Measurements from ENCODE around the gene TGOLN2. TPM values are rescaled to one million over a fixed set of nuclear protein-coding genes. Genes with fewer than 3 reads are reported as not detected.
A peak's percentile ranks its signal among the peaks of the same experiment; 100 is the strongest.
"Not testable (repeated sequence)": the region's sequence is repeated elsewhere in the genome, so short reads cannot be mapped to it uniquely, and the experiment has no call there.

TGOLN2 gene
- total RNA-seq, 2 donors from 2014 or later = 92.2 to 112 TPM

DNA sequence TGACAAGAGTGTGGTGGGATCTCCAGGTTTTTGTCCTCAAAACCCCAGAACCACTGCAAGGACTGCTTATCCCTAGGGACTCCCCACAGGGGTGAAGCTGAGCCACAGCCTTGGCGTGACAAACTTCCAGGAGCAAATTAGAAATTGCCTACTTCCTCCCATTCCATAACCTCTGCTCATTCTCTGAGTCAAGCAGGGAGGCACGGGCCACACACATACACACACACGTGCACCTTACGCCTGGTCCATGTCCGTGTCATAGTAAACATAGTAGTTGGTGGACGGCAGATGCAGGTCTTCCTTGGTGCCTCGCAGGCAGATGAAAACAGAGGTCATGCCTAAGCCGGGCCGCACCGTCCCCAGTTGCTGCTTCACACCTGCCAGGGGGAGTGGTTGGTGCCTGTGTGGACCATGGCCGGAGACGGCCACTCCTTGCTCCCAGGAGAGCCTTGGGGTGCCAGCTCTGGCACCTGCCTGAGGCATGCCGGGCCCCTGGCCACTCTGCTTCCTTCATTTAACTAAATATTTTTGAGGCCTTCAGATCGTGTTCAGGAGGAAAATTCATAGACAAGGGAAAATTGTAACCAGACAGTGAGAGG lies 16.7 kb upstream of the TGOLN2 start:
- H3K9me3 Mint-ChIP-seq = no peaks in the 10 kb centered on the region
- ATAC-seq = peak in 1 of 2 donors; percentile 22
- peaks cover 0 to 19% of the 10 kb centered on the region in 2 donors for H3K36me3 Mint-ChIP-seq
- no peak overlapping the region for H3K27ac Mint-ChIP-seq
- no peak for DNase-seq (ENCODE audit: low spot score in 2 of 2)

DNA sequence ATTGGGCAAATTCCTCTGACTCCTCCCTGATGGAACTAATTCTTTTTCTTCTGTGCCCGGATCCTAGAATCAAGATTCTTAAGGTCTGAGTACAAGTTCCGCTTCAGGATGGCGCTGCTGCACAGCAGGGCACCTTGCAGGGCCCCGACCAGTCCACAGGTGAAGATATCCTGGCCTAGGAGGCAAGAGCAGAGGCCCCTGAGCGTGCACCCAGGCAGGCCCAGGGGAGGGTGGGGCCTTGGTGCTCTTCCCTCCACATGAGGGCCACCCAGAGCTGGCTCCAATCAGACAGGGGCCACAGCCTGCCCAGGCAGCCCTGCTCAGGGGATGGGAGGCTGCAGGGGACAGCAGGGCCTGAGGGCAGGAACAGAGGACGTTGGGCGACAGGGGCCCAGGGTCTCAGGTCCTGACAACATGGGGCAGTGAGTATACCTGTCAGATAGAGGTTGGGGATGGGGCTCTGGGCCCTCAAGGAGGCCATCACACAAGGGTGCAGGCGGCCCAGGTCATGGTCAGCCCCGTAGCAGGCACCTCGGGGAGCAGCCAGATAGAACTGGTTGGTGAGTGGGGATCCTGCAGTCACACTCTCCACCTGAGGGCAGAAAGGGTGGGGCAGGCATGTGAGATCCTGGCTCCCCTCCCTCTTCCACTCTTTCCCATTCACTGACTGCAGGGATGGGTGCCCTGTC lies 15.6 kb upstream of the TGOLN2 start:
- H3K36me3 Mint-ChIP-seq = peaks cover 0 to 19% of the 10 kb centered on the region in 2 donors
- not testable (repeated sequence) for H3K9me3 Mint-ChIP-seq; DNase-seq (ENCODE audit: low spot score in 2 of 2); H3K27ac Mint-ChIP-seq
- ATAC-seq = peak; percentile 34 to 49

DNA sequence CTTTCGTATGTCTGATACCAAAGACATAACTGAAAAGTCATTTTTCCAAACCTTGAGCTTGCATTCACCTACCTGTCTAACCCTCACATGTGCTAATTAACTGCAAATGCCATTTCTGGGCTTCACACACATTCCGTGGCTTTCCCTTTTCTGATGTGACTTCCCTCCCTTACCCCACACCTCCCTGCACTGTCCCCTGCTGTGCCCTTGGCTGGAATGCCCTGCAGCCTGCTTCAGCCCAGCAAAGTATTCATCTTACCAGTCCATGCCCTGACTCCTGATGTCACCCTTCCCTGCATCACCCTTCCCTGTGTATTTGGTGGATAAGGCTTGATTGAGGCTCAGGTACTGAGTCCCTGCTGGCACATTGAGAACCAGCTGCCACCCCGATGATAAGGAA lies 14.4 kb upstream of the TGOLN2 start:
- no peaks in the 10 kb centered on the region for H3K9me3 Mint-ChIP-seq
- peaks cover 0 to 13% of the 10 kb centered on the region in 2 donors for H3K36me3 Mint-ChIP-seq
- peak overlapping the region in 1 of 2 donors; percentile 34 for H3K27ac Mint-ChIP-seq
- no peak for ATAC-seq
- no peak for DNase-seq (ENCODE audit: low spot score in 2 of 2)

DNA sequence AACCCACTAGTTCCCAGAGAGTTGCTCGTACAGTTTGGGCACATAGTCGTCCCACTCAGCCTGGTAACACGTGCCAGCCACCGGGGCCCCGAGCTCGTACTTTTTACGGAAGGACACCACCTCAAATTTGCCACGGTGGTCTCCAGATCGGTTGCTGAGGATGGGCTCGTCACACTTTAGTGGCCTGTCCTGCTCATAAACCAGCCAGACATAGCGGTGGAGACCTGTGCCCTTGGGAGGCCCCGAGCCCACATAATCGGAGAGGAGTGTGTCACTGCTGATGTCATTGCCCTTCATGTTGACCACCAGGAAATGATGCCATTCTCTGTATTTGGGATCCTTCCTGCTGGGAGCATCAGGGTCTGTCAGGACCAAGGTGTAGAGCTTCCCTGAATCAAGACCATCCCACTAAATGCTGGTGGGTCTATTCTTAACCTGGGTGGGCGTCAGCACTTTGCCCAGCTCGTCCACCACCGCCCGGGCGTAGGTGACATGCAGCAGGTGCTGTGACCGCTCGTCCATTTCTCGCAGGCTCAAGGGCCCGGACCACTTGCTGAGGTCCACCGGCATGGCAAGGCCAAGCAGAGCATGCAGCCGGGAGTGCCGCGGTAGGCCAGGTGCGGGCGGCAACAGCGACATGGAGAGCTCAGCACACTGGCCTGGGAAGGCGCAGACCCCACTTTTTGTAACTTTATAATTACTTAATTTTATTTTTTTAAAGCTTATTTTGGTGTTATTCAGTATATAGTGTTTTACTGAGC lies 13.7 kb upstream of the TGOLN2 start:
- DNase-seq (ENCODE audit: low spot score in 2 of 2) (no peak), ATAC-seq (no peak)
- Mint-ChIP-seq H3K27ac (no peak overlapping the region), H3K9me3 (no peaks in the 10 kb centered on the region), H3K36me3 (peaks cover 0 to 13% of the 10 kb centered on the region in 2 donors)

DNA sequence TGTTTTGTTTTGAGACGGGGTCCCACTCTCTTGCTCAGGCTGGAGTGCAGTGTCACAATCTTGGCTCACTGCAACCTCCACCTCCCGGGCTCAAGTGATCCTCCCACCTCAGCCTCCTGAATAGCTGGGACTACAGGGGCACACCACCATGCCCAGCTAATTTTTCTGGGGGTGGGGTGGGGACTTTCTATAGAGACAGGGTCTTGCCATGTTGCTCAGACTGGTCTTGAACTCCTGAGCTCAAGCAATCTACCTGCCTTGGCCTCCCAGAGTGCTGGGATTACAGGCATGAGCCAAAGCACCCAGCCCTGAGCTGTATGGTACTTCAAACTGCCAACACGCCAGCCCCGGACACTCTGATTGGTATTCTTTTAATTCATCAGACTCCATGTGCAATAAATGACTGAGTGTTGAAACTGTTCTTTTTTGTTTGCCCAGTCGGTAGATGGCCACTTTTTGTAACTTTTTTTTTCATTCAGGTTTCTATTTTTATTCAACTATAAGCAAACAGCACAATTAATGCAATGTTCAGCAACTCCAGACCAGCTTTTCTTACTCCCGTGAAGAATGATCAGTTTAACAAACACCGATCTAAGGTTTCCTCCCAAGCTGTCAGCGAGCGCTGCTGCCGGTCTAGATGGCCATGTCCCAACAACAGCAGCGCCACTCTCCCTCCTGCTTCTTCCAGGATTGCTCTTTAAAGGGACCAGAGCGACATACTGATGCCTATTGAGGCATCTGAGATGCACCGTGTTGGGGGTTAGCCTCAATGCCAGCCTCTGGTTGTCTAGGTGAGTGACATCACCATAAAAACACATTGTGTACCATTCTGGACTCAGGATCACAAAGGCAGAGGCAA lies 12.5 kb upstream of the TGOLN2 start:
- Mint-ChIP-seq H3K9me3 (no peaks in the 10 kb centered on the region), H3K36me3 (peaks cover 0 to 13% of the 10 kb centered on the region in 2 donors), H3K27ac (no peak overlapping the region)
- DNase-seq (ENCODE audit: low spot score in 2 of 2) = no peak
- ATAC-seq = no peak

DNA sequence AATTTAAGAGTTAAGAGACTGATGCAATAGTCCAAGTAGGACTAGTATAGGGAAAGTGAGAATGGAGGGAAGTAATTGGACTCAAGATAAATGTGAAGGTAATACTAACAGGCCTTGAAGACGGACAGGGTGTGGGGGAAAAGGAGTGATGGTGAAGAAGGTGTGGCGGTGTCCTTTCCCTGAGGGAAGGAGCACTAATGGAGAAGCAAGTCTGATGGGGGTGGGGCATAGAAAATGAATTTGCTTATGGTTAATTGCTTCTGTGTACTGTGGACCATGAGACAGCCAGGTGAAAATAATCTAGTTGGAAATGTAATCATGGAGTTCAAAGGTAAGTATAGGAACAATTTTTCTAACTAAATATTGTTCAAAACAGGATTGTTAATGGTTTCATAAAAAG lies 7.1 kb upstream of the TGOLN2 start:
- DNase-seq (ENCODE audit: low spot score in 2 of 2) (no peak), ATAC-seq (no peak)
- Mint-ChIP-seq H3K27ac (no peak overlapping the region), H3K36me3 (no peaks in the 10 kb centered on the region), H3K9me3 (no peaks in the 10 kb centered on the region)

DNA sequence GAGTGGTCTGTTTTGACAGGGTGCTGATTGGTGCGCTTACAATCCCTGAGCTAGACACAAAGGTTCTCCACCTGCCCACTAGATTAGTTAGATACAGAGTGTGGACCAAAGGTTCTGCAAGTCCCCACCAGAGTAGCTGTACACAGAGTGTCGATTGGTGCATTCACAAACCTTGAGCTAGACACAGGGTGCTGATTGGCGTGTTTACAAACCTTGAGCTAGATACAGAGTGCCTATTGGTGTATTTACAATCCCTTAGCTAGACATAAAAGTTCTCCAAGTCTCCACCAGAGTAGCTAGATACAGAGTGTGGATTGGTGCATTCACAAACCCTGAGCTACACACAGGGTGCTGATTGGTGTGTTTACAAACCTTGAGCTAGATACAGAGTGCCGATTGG lies 6.1 kb upstream of the TGOLN2 start:
- ATAC-seq; H3K36me3 Mint-ChIP-seq; DNase-seq (ENCODE audit: low spot score in 2 of 2); H3K27ac Mint-ChIP-seq; H3K9me3 Mint-ChIP-seq: not testable (repeated sequence)

DNA sequence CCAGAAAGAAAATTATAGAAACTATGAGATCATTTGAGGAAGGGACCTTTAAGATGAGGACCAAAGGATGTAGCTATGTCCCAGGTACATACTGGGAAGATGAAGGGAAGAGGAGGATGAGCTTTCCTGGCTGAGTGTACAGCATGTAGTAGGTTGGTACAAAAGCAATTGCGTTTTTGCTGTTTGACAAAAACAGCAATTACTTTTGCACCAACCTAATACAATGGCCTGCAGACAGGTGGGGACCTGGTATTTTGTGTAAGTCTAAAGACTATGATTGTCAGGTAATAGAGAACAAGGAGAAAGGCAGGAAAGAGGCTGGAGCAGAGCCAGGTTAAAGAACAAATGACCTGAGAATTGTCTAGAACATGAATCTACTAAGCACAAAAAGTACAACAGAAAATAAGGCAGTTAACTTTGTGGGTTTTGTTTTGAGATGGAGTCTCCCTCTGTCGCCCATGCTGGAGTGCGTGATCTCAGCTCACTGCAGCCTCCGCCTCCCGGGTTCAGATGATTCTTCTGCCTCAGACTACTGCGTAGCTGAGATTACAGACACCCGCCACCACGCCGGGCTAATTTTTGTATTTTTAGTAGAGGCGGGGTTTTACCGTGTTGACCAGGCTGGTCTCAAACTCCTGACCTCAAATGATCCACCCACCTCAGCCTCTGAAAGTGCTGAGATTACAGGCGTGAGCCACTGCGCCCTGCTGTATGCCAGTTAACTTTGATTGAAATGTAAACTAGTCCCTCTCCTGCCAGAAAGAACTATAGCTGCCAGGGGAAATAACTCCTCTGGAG lies 3.2 kb upstream of the TGOLN2 start:
- DNase-seq (ENCODE audit: low spot score in 2 of 2) = no peak
- ATAC-seq = no peak
- Mint-ChIP-seq H3K9me3 (no peaks in the 10 kb centered on the region), H3K27ac (no peak overlapping the region), H3K36me3 (peaks cover 19 to 28% of the 10 kb centered on the region in 2 donors)

DNA sequence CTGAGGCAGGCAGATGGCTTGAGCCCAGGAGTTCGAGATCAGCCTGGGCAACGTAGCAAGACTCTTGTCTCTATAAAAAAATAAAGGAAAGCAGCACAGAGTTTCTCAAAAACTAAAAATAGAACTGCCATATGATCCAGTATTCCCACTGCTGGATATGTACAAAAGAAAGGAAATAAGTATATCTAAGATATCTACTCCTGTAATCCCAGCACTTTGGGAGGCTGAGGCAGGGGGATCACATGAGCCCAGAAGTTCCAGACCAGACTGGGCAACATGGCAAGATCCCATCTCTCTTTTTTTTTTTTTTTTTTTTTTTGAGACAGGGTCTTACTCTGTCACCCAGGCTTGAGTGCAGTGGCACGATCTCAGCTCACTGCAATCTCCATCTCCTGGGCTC lies 1.9 kb upstream of the TGOLN2 start:
- ATAC-seq; H3K9me3 Mint-ChIP-seq; DNase-seq (ENCODE audit: low spot score in 2 of 2): not testable (repeated sequence)
- H3K36me3 Mint-ChIP-seq = peaks cover 32 to 42% of the 10 kb centered on the region in 2 donors
- peak overlapping the region in 1 of 2 donors; percentile 95 for H3K27ac Mint-ChIP-seq

DNA sequence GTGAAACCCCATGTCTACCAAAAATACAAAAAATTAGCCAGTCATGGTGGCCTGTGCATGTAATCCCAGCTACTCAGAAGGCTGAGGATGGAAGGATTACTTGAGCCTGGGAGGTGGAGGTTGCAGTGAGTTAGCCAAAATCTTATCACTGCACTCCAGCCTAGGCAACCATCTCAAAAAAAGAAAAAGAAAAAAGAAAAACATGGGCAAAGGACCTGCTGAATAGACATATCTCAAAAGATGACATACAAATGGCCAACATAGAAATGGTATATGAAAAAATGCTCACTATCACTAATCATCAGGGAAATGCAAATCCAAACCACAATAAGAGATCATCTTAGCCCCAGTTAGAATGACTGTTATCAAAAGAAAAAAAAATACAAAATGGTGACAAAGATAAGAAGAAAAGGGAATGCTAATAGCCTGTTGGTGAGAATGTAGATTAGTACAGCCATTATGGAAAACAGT lies 1.4 kb upstream of the TGOLN2 start:
- ATAC-seq = no peak

DNA sequence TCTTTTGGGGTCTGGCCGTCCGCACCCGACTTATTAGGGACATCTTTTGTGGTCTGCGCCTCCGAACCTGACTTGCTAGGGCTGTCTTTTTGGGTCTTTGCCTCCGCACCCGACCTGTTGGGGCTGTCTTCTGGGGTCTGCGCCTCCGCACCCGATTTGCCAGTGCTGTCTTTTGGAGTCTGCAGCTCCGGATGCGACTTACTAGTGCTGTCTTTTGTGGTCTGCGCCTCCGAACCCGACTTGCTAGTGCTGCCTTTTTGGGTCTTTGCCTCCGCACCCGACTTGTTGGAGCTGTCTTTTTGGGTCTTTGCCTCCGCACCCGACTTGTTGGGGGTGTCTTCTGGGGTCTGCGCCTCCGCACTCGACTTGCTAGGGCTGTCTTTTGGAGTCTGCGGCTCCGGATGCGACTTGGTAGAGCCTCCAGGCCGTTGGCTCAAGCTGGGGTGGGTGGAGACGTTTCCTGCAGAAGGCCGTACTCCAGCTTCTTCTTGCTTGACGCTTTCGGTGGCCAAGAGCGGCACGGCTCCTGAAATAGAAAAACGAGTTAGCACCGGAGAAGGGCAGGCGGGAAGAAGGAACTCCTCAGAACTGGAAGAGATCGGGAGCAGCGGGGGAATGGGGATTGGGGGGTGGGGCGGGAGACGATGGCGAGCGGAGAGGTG lies 498 bp downstream of the TGOLN2 start:
- peak; percentile 30 to 41 for ATAC-seq
- peak overlapping the region; percentile 95 to 100 for H3K27ac Mint-ChIP-seq
- H3K36me3 Mint-ChIP-seq = peaks cover 49 to 65% of the 10 kb centered on the region in 2 donors
- DNase-seq (ENCODE audit: low spot score in 2 of 2) = peak; percentile 61 to 68
- no peaks in the 10 kb centered on the region for H3K9me3 Mint-ChIP-seq

More for the DNA sequence above, 1.4 kb upstream of the TGOLN2 start:
- Mint-ChIP-seq H3K27ac (peak overlapping the region in 1 of 2 donors; percentile 95), H3K36me3 (peaks cover 35 to 46% of the 10 kb centered on the region in 2 donors), H3K9me3 (no peaks in the 10 kb centered on the region)
- DNase-seq (ENCODE audit: low spot score in 2 of 2) = no peak

DNA sequence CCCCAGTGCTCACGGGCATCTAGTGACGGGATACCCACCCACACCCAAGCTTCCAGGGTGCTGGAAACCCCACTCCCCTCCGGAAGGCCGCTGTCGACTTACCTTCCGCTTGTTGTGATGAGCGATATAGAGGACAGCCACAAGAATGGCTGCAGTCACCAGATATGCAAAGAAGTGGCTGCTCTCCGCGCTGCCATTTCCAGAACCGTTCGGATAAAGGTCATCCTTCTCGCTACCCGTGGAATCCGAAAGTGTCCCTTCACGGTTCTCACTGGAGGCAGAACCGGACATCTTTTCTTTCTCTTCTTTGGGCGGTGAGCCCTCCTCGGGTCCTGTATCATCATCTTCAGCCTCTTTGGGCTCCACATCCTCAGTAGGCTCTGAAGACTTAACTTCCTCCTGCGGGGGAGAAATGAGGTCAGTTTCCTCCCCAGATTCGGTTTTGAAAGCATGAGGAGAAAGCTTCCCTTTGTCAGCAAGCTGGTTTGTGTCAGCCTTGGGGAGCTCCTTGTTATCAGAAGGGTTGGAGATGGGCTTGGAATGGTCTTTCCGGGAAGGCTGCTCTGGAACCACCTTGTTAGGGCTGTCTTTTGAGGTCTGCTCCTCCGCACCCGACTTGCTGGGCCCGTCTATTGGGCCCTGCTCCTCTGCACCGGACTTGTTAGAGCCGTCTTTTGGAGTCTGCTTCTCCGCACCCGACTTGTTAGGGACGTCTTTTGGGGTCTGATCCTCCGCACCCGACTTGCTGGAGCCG lies 1.2 kb downstream of the TGOLN2 start:
- H3K9me3 Mint-ChIP-seq = no peaks in the 10 kb centered on the region
- H3K36me3 Mint-ChIP-seq = peaks cover 53 to 72% of the 10 kb centered on the region in 2 donors
- peak overlapping the region; percentile 95 to 100 for H3K27ac Mint-ChIP-seq
- DNase-seq (ENCODE audit: low spot score in 2 of 2) (peak; percentile 44 to 69), ATAC-seq (peak; percentile 25 to 58)

DNA sequence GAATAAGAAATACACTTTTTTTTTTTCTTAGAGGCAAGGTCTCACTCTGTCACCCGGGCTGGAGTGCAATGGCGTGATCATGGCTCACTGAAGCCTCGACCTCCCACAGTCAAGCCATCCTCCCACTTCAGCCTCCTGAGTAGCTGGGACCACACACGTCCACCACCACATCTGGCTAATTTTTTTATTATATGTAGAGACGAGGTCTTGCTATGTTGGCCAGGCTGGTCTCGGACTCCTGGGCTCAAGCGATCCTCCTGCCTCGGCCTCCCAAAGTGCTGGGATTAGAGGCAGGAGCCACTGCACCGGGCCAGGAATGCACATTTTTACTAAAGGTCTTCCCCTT lies 2.4 kb downstream of the TGOLN2 start:
- no peak for DNase-seq (ENCODE audit: low spot score in 2 of 2)
- no peaks in the 10 kb centered on the region for H3K9me3 Mint-ChIP-seq
- no peak for ATAC-seq
- H3K36me3 Mint-ChIP-seq = peaks cover 58 to 84% of the 10 kb centered on the region in 2 donors
- H3K27ac Mint-ChIP-seq = peak overlapping the region; percentile 95 to 100

DNA sequence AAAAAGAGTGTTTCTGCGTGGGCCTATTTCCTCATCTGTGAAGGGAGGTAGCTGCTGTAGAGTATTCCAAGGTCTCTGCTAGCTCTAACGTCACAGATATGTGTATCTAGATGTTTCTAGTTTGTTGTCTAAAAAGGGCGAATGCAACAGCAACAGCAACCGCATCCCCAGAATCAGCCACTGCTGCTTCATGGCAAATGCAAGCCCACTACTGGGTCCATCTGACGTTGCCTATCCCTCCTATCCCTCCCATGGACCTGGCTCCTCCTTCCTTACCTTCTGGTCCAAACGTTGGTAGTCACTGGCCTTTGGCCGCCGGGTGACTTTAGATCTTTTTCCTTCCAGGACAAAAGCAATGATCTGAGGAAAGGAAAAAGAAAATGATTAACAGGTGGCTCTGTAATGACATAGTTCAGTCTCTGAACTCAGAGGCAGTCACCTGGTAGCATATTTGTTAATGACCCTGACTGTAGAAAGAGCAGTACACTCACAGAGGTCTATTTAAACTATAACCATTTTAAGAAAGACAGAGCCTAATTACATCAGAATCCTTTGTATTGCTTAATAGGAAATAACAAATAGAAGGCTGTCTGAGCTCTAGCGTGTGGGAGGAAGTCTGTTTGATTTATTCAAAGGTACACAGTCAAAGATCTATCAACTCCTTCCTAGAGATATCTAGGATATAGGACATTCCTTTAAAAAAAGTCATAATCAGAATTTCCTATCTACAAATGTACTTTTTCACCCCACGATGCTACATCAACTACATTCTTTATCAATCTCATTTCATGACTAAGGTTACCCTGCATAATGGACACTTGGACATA lies 2.9 kb downstream of the TGOLN2 start:
- Mint-ChIP-seq H3K9me3 (no peaks in the 10 kb centered on the region), H3K36me3 (peaks cover 64 to 89% of the 10 kb centered on the region in 2 donors), H3K27ac (peak overlapping the region; percentile 95 to 100)
- no peak for DNase-seq (ENCODE audit: low spot score in 2 of 2)
- no peak for ATAC-seq
